ENCODE data around the gene MAP1LC3A.

- no peak for TF ChIP-seq CTCF (IDR thresholded peaks at IDR 0.05)
- no peak for TF ChIP-seq POLR2AphosphoS5 (IDR thresholded peaks at IDR 0.05)
- TF ChIP-seq POLR2A (IDR thresholded peaks at IDR 0.05): no peak
Observed at GRCh38 chr20:34560614-34561013, 2.1 kb downstream of the MAP1LC3A start.
